ENCODE measurements around the gene LRRC71.

Gene LRRC71

DNA sequence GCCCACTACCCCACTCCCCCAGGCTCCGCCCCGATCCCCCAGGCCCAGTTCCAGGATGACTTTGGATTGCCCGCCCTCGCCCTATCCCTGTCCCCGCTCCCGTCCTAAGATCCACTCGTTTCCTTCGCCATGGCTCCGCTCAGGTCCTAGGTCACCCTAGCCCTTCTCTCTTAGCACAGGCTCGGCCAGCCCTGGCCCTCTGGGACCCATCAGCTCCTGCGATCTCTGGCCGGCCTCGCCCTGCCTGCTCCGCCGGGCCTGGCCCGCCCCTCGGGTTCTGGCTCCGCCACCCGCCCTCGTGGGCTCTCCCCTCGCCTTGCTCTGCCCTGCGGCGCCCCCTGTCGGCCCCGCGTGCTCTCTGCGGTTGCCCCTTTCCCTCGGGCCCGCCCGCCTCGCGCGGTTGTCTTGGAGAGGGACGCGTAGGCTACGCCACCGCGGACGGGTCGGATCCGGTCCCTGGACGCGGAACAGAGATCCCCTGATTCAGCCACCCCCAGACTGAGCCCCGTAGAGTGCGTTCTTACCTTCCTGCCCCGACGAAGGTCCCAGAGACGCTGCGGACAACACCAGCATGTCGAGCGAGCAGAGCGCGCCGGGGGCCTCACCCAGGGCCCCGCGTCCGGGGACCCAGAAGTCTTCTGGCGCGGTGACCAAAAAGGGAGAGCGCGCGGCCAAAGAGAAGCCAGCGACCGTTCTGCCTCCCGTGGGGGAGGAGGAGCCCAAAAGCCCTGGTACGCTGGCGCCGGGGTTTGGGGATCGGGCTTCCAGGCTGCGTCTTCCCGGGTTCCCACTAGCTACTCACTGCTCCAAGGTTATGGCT is at the start of gene LRRC71:
Gene LRRC71 (plus strand): TSS at position 400 of the 820 bp plus-strand sequence. CDS start 172 bp downstream, at position 572.
- peak; percentile 93 for DNase-seq

DNA sequence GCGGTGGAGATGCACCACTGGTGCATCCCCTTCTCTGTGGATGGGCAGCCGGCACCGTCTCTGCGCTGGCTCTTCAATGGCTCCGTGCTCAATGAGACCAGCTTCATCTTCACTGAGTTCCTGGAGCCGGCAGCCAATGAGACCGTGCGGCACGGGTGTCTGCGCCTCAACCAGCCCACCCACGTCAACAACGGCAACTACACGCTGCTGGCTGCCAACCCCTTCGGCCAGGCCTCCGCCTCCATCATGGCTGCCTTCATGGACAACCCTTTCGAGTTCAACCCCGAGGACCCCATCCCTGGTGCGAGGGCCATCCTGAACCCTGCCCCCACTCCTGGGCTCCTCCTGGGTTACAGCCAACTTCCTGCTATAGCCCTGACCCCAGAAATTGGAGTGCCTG is 46.8 kb upstream of the LRRC71 start:
- no peak for DNase-seq

- no peak for DNase-seq
Measured at GRCh38 chr1:156874142-156874541, 46.3 kb upstream of the LRRC71 start.

DNA sequence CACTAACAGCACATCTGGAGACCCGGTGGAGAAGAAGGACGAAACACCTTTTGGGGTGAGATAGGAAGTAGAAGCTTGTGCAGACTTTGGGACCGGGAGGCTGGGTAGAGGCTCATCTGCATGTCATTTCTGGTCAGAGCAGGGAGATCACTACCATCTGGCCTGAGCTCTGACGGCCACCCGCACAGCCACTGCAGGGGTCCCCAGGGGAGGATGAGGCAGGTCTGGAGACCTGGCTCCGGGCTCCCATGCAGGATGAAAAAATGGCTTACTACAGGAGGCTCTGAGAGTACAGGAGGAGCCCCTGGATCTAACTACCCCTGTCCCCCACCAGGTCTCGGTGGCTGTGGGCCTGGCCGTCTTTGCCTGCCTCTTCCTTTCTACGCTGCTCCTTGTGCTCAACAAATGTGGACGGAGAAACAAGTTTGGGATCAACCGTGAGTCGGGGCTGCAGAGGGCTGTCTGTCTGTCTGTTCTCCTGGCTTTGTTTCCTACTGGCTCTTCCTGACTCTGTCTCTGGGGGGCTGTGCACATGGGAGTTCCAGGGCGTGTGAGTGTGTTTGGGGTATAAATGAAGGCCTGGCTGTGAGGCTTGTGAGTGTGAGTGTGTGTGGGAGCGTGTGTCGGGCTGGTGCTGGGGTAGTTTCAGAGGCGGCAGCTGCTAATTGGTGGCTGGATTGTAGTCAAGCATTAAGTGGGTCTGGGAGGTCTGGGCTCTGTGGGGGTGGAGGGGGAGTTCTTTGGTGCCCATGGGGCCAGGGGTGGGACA is 45.7 kb upstream of the LRRC71 start:
- peak; percentile 58 for DNase-seq

DNA sequence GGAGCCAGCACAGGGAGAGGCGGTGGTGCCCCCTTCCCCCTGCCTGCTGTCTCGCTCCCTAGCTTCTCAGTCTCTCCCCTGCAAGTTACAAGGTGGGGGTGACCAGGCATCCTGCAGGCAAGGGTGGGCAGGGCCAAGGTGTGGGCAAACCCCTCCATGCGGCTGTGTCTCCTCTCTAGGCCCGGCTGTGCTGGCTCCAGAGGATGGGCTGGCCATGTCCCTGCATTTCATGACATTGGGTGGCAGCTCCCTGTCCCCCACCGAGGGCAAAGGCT is 45.2 kb upstream of the LRRC71 start:
- DNase-seq, result no peak

- DNase-seq, result peak; percentile 67
Measured at GRCh38 chr1:156876281-156876680, 44.2 kb upstream of the LRRC71 start.

DNA sequence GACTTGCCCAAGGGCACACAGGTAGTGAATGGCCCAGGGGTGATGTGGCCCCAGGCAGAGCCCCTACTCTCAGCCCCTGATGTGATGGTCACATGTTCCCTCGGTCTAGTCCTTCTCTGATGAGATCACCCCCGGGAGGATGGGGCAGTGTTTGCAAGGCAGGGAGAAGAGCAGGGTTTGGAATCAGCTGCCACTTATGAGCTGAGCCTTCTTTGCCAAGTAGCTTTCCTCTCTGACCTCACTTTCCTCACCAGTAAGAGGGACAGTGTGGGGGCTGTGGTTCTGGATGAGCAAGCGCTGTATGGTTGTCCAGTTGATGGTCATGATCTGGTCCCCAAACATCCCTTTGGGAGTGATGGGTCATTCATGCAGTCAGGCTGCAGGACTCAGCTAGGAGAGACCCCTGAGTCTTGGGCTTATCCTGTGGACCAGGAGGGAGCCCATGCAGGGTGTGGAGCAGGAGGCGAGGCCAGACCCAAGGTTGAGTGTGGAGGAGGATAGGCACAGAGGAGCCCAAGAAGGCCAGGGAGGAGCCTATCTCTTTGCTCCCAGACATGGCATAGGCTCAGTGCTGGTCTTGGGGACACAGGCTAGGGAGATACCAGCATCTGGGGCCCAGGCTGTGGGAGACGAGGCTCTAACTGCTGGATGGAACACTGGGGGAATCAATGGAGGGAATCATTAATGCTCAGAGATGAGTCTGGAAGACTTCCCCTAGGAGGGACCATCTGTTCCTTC is 42.8 kb upstream of the LRRC71 start:
- no peak for DNase-seq

DNA sequence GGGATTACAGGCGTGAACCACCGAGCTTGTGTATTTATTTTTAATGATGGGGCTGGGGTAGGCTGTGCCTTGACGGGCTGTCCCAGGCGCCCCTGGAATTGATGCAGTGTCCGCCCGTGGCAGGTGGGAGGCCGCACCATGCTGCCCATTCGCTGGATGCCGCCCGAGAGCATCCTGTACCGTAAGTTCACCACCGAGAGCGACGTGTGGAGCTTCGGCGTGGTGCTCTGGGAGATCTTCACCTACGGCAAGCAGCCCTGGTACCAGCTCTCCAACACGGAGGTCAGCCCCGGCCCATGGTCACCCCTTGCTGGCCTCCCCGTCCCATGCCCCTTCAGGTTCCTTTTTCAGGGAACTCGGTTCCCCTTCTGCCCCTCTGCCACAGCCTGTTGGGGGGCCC is 40.6 kb upstream of the LRRC71 start:
- no peak for DNase-seq

DNA sequence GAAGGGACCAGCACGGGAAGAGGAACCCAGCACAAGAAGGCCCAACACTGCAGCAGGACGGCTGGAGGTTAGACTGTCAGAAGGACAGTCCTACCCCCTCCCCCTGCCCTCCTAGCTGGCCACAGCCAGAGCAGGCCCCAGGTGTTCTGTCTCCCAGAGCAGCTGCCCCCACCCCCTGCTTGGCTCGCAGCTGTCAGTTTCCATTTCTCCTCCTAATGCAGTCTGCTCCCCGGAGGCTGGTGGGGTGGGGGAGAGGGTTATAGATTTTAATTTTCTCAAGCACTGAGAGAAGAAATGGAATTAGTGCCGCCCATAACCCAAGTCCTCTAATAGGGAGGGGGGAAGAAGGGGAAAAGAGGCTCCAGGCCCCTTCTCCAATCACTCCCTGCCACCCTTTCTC is 40.0 kb upstream of the LRRC71 start:
- no peak for DNase-seq

DNA sequence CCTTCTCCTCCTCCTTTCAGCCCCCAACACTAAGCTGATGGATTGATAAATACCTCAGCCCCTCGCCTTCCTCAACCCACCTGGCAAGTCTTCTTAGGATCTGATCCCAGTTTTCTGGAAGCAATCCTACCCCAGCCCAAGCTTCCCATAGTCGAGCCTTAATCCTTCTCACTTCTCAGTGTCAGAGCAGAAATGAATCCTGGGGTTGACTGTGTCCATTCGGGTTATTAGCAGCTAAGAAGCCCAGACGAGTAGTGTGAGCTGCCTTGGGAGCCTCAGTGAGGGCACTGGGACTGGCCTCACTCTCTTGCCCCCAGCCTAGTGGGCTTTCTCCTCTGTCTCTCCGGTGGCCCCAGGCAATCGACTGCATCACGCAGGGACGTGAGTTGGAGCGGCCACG is 39.3 kb upstream of the LRRC71 start:
- no peak for DNase-seq

- no peak for DNase-seq
Measured at GRCh38 chr1:156881663-156882062, 38.8 kb upstream of the LRRC71 start.

DNA sequence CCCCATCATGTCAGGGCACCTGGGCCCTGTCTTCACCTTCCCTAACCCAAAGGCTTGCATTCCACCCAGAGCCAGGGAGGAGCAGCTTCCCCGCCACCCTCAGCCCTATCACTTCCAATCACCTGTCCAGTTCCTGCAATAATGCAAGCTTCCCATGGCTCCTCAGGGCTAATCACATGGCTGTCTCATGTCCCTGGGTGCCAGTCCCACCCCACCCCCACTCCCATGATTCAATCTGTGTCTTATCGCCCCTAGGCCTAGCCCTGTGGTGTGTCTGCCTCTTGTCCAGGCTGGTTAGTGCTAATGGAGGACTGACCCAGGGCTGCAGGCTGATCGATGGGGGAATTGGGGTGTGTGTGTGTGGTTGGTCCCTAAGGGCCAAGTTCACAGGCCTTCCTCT is 37.9 kb upstream of the LRRC71 start:
- DNase-seq, result peak; percentile 35

- no peak for DNase-seq
Measured at GRCh38 chr1:156883919-156884318, 36.5 kb upstream of the LRRC71 start.

DNA sequence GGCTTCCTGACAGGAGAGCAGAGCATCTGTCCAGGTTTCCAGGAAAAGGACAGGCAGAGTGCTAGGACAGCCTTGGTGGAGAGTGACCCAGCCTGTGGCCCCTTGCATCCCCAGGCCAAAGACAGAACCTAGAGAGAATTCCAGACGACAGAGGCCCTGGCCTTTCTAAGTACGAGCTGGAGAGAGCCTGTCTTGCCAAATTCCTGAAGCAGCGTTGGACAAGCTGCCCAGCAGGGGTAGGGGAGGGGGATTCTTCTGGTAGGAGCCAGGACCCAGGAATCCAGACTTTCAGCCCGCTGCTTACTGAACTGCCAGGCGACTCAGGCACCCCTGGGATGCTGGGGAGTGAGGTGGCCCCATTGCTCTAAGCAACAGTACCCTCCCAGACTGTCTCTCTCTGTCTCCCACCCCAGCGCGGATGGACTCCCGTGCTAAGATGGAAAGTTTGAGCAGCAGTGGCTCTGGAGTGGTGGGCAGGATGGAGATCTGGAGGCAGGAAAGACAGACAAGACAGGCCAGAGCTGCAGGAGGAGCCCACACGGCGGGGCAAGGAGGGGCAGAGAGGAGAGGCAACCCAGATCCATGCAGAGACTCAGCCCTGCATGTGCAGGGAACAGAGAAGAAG is 35.8 kb upstream of the LRRC71 start:
- no peak for DNase-seq

DNA sequence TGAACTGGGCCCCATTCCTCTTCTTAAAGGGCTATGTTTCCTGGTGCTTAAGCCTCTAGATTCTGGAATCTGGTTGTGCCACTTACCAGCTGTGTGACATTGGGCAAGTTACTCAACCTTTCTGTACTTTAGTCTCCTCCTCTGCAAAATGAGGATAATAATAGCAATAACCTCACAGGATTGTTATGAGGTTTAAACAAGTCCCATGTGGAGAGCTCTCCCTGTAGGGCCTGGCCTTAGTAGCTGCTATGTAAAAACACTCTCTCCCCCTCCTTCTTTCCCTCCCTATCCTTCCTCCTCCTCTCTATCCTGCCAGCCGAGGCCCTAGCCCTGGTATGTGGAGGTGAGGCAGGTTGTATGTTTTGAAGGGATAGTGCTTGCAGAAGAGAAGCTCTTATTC is 35.1 kb upstream of the LRRC71 start:
- DNase-seq, result no peak

DNA sequence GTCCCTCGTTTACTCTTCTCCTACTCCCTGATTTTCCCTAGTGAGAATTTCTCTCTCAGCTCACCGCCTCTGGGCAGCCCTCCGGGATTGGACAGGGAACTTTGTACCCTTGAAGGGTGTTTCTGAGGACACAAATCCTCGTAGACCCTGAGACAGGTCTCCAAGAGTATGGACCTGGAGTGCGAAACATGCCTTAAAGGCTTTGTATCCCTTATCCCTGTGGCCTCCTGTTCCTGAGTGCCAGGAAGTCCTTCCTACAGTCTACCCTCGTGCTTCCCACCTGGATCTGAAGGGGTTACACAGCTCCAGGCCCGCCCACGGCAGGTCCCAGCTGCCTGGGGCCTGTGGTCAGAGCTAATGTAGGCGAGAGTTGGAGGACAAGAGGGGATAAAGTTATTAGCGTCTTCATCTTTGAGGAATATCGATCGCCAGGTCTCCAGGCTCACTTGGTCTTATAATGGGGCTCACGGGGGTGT is 34.5 kb upstream of the LRRC71 start:
- DNase-seq, result no peak

DNA sequence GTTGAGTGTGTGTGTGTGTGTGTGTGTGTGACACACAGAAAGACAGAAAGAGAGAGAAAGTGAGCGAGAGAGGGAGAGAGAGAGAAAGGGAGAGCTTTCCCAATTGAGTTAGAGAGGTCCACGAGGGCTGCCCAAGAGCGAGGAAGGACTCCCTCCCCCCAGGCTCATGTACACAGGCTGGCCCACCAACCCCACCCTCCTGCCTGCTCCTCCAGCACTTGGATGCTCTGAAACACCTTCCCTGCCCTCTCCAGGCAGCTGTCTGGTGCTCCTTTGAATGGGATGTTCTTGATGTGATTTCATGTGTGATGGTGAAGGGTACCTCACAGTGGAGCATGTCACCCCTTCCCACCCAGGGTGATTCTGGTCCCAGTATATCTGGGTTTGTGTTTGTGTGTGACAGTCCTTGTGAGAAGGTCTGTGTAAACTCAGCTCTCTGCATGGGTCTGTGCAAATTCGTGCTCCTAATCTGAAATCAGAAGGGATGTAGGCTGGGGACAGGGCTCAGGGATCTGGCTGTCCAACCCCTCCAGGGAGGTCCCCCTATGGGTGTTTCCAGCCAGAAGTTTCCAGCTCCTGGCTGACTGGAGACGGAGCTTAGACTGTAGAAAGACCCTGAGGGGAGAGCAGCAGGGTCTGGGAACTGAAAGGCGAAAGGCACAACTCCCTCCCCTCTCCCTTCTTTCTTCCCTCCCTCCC is 33.7 kb upstream of the LRRC71 start:
- DNase-seq, result no peak

- DNase-seq, result no peak
Measured at GRCh38 chr1:156887317-156887716, 33.1 kb upstream of the LRRC71 start.

GRCh38 chr1:156887734-156888133 is 32.7 kb upstream of the LRRC71 start:
- DNase-seq, result no peak

GRCh38 chr1:156889802-156890580 is 30.4 kb upstream of the LRRC71 start:
- DNase-seq, result peak; percentile 83

- peak; percentile 92 for DNase-seq
Measured at GRCh38 chr1:156892190-156893047, 28.0 kb upstream of the LRRC71 start.
